Stimulated activated CD8-positive, alpha-beta memory T cell treated with anti-CD3 and anti-CD28 coated beads, Interleukin-12 subunit alpha, Interleukin-12 subunit beta, amount 100 ng/mL, for 24 hours (primary cell): Measurements from ENCODE around the gene RPRD1A.
"Not testable (repeated sequence)": the region's sequence is repeated elsewhere in the genome, so short reads cannot be mapped to it uniquely, and the experiment has no call there.

Experiments used
- DNase-seq: peaks from one replicate; pipeline ENCODE4 v3.0.0-alpha.2; 2020; ENCODE audit errors: extremely low read depth

RPRD1A gene

DNA sequence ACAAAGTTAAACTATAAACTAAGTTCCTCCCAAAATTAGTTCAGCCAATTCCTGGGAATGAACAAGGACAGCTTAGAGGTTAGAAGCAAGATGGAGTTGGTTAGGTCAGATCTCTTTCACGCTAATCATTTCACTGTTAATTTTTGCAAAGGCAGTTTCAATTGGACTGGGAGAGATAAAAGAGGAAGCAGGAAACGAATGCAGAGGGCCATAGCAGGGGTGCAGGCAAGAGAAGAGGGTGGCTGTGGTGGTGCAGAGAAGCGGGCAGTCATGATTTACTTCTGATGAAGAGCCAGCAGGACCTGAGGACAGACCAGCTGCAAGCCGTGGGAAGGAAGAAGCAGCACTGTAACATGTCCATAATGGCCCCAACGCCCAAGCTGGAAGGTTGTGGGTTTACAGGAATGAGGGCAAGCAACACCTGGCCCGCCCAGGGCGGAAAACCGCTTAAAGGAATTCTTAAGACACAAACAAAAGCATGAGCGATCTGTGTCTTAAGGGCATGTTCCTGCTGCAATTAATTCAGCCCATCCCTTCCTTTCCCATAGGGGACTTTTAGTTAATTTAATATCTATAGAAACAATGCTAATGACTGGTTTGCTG, 99.0 kb downstream of the RPRD1A start:
- DNase-seq: no peak

DNA sequence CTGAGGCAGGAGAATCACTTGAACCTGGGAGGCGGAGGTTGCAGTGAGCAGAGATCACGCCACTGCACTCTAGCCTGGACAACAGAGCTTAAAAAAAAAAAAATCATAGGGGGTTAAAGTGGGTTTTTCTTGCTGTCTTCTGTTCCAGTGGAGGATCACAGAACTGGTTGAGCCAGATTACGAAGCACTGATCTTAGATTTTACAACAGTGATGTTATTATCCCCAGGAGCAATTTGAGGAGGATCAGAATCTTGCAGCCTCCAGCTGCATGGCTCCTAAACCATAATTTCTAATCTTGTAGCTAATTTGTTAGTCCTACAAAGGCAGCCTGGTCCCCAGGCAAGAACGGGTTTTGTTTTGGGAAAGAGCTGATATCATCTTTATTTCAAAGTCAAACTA, 99.5 kb downstream of the RPRD1A start:
- DNase-seq: not testable (repeated sequence)

- DNase-seq: no peak
These were observed 103.0 kb downstream of the RPRD1A start for GRCh38 chr18:35964319-35964718.

DNA sequence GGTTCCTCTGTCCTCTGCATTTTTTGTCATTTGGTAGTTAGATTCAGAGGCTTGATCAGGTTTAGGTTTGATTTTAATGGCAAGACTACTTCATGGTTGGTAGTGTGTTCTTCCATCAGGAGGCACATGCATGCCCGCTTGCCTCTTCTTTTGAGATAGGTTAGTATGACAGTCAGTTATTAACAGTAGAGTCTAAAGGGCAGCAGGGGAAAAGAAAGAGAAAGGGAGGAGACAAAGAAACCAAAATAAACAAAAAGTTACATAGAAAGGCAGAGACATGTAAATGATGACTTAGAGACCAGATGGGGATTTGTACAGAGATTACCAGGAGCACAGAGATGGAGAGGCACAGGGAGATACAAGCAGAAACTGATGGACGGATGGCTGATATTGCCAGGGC, 105.0 kb downstream of the RPRD1A start:
- DNase-seq: no peak

DNA sequence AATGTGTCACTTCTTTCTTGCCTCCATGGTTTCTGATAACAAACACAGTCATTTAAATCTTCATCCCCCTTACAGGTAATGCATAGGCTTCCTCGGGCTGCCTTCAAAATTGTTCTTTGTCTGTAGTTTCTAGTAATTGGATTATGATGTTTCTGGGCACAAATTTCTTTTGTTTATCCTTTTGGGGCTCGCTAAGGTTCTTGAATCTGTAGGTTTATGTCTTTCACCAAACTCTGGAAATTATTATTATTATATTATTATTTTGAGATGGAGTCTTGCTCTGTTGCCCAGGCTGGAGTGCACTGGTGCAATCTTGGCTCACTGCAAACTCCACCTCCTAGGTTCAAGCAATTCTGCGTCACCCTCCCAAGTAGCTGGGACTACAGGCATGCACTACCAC, 111.1 kb downstream of the RPRD1A start:
- DNase-seq: no peak

- DNase-seq: no peak
These were observed 113.7 kb downstream of the RPRD1A start for GRCh38 chr18:35953688-35954087.

DNA sequence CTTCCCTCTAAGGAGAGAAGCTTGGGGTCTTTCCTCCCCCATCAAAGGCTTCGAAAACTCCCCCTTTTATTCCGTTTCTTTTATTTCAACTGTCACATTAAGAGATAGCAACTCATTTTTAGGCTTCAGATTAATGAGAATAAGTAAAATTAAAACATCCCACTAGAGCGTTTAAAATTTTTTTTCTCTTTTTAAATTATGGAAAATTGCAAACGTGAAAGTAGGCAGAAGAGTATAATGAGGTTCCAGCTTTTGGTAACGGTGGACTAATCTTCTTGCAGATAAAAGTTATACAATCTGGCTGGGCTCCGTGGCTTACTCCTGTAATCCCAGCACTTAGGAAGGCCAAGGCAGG, 116.8 kb downstream of the RPRD1A start:
- DNase-seq: no peak

DNA sequence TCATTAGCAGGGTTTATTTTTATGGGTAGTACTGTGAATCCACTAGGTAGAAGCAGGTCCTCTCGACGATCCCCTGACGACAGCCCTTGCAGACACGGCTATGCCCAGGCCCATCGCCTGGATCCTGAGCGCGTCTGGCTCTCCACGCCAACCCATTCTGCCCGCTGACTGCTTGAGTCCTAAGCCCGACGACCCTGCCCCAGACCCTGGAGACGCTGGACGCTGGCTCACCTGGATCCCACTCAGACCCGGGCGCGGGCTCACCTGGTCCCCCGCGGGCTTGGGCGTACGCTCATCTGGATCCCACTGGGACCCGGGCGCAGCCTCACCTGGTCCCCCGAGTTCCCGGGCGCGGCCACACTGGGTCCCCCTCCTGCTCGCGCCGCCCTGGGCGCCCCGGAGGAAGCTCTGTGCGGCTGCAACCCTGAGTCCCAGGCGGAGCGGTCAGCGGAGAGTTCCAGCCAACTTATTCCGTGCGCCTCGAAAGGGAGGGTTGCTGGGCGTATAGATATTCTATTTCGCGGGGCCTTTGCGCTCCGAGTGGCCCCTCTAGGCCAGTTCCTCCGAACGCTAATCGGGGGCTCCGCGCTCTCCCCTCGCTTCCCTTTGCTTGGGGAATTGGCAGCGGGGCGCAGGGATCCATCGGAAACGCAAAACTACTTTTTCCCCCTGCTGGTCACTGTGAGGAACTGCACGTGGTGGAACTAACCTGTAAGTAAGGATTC, 117.3 kb downstream of the RPRD1A start:
- no peak for DNase-seq

DNA sequence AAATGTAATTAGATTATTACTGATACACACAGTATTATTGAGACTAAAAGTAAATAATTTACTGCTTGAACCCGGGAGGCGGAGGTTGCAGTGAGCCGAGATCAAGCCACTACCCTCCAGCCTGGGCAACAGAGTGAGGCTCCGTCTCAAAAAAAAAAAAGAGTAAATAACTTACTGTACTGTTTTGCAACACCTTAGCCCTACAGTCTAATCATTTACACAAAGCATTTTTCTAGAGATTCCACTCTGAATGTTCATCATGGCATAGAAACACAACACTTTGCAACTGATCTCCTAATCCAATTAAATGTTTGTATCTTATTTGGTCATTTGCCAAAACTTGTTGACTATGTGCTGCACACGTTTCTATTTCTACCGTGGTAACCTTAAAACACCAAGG, 118.3 kb downstream of the RPRD1A start:
- DNase-seq: no peak

DNA sequence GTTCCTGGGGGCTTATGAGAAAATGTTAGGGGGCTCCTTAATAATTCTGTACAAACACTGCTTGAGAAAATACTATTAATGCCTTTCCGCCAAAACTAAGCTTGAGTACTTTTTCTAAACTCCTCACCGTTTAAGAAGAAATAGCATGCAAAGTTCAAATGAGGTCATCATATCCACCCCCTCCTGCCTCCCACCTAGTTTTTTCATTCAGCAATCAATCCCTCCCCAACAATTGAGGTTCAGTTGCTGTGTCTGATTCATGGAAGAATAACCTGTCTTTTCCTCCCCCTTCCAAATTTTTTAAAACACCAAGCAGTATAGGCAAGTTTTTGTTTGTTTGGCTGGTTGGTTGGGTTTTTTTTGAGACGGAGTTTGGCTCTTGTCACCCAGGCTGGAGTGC, 119.3 kb downstream of the RPRD1A start:
- DNase-seq: no peak

DNA sequence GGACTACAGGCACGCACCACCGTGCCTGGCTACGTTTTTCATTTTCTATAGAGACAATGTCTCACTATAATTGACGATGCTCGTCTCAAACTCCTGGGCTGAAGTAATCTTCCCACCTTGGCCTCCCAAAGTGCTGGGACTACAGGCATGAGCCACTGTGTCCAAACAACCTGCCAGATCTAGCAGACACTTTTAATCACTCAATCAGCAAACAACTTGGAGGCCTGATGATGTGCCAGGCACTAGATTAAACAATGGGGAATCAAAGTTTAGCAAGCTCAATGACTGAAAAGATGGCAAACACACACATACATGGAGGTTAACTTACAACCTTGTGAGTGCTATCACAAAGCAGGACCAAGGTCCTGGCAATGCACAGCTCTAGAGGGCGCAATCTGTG, 124.7 kb downstream of the RPRD1A start:
- no peak for DNase-seq

DNA sequence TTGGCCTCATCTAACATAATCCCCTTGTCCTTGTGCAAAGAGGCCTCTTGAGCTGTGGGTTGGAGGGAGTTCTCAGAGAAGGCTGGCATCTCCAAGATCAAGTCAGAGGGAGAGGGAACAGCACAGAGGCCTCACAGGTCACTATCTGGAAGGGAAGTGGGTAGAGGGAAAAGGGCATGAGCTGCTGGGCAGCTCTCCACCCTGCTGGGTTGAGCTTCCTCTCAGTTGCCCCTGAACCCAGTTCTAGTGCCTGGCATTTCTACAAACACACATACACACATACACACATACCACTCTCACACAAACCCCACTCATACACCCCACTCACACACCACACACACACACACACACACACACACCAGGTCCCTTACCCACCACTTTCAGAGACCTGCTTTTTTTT, 125.2 kb downstream of the RPRD1A start:
- no peak for DNase-seq

GRCh38 chr18:35941299-35941698, 126.1 kb downstream of the RPRD1A start:
- no peak for DNase-seq
